GM21367 (cell line): ENCODE data around the gene PDCD10.

Experiments used
- ATAC-seq: cut with Tn5 transposase; IDR thresholded peaks from one replicate; pipeline ENCODE4 v1.9.1; 2021; ENCODE audit not compliant: unreplicated experiment

PDCD10 gene

DNA sequence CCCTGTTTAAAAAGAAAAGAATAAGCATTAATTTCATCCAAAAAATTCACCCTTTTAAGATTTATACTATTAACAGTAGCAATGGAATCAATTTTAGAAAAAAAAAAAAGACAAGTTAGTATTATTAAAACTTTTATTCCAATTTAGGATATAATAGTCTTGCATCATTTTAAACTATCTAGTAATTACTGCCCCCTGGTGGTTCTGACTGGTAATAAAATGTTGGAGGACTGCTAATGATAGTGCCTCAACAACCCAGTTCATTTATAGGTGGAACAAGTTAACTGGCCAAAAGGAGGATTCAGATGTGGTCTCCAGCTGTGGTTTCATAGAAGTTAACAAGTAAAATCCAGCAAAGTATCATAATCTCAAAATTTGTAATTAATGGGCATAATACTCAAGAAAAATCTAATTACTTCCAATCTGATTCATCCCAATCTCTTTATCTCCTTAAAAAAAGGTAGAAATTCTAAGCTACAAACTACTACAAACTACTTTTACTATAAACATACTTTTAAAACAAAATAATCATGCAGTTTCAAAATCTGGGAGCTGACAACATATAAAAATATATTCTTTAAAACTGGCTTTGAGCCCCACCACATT lies 50.2 kb downstream of the PDCD10 start:
- peak; percentile 81 for ATAC-seq

DNA sequence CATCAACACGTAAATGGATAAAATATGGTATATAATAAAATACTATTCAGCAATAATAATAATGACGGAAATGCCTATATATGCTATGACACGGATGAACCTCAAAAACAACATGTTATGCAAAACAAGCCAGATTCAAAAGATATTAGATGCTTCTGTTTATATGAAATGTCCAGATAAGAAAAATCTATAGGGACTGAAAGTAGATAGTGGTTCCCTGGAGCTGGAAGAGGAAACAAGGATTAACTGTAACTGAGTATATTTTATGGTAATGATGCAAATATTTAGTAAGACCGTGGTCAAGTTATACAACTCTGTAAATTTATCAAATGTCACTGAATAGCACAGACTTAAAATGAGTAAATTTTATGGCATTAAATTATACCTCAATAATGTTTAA lies 55.2 kb downstream of the PDCD10 start:
- no peak for ATAC-seq

DNA sequence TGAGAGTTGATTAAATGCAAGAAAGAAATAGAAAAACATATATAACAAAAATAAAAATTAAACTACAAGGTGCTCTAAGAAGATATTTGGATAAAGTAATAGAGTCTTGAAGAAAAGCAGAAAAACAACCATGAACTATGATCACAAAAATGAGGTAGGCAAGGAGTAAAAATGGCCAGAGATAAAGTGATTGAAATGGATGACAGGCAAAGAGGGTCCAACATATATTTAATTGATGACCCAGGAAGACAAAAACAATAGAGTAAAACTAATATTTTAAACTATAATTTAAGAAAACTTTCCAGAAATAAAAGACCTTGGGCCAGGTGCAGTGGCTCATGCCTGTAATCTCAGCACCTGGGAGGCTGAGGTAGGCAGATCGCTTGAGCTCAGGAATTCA lies 58.8 kb downstream of the PDCD10 start:
- ATAC-seq, result no peak

DNA sequence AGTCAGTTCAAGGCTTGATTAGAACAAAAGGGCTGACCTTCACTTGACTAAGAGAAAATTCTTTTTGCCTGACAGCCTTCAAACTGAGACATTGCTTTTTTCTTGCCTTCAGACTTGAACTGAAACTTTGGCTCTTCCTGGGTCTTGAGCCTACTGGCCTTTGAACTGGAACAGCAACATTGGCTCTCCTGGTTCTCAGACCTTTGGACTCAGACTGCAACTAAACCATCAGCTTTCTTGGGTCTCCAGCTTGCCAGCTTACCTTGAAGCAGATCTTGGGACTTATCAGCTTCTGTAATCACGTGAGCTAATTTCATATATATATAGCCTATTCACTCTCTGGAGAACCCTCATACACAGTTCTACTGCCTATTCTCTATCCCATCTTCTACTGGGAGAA lies 61.5 kb downstream of the PDCD10 start:
- ATAC-seq, result no peak

DNA sequence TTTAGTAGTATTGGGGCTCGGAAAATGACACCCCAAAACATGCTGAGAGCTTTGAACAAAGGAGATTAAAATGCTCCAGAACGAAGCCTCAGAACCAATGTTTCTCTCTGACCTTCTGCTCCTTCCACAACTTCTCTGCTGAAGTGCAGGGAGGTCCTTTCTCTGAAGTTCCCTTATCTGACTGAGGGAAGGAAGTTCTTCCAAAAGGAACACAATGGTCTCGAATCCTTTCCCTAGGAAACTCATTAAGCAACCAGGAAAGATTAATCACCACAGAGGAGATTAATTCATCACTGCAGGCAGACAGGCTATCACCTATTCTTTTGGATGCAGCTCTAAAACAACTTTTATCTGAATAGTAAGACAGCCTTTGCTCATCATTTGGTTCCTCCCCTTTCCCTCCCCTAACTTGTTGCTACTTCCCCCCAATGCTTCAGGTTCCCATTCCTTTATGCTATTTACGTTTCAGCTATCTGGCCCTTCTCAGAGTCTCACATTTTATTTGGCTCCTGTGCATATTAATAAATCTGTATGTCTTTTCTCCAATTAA lies 62.7 kb downstream of the PDCD10 start:
- ATAC-seq, result no peak

DNA sequence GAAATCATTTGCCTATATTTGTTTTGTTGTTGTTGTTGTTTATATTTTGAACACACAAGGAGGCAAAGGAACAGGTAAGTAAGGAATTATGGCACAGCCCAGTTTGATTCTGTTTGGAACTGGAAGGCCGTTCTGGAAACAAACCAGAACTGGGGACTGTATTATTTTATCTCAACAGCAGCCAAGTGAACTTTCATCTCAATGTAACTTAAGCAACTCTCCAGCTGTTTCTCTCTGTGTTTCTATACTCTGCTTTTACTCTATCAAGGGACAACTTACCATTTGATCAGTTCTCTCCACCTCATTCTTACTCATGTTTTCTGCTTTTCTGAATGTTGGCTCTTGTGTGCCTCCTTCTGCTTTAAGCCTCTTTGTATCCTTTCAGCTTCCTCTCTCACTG lies 65.0 kb downstream of the PDCD10 start:
- ATAC-seq, result no peak

DNA sequence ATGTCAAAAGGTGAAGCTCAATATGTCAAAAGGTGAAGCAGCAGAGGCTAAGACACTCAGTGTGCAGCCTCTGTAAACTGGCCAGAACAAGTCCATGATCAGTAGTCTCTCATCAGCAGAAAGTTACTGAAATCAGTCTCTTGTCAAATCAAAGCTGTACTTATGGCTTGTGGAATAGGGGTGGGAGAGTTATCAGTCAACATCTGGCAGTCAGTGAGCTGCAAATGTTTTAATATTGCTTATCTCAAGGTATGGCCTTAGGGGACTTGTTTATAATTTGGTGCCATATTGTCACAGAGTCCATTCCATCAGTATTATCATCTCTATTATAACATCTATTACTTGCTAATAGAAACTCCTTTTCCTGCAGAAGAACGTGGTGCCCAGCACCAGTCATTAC lies 66.0 kb downstream of the PDCD10 start:
- no peak for ATAC-seq

DNA sequence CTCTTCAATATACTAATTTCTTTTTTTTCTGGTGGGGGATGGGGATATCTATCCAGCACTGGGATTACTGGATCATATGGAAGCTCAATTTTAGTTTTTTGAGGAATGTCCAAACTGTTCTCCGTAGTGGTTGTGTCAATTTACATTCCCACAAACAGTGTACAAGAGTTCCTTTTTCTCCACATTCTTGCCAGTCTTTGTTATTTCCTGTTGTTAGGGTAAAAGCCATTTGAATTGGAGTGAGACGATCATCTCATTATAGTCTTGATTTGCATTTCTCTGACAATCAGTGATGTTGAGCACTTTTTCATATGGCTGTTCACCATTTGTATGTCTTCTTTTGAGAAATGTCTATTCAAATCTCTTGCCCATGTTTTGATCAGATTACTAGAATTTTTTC lies 68.1 kb downstream of the PDCD10 start:
- no peak for ATAC-seq

DNA sequence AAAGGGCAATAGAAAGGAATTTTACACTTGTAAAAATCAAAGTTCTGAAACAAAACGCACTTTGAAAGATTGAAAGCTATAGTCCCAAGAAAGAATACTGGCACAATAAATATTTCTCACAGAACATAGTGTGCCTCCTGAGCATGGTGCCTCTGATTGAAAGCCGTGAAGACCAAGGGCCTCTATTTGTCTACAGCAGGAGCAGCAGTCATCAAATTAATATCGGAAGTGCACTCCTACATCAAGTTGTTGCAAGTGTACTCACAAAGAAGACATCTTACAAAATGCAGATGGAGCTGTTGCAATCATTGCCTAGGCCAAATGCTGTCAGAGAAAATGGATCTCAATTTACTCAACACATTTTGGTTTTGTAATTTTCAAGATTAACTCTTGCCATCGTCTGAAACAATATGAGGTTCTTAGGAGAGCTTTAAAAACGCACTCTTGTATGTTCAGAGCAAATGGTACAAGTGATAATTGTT lies 71.7 kb downstream of the PDCD10 start:
- ATAC-seq, result no peak

DNA sequence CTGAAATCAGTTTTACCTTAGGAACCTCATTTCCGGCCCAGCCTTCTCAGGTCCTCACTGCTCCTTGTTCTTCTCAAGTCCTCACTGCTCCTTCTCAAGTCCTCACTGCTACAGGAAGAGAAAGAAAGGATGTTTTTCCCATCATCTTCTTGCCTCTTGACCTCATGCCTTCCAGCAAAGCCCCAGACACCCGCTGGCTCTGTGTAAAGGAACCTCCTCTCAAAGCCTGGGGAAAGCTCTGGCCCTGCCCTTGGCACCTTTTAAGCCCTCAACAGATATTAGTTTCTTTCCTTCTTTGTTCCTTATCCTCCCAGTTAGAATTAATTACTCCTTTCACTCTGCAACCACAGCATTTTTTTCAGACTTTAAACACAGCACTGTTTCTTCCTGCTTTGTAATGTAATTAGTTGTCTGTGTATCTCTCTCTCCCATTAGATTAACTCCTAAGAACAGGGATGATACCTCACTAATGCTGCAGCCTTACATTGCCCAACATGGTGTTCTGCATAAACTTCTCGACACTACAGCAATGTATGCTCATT lies 76.9 kb downstream of the PDCD10 start:
- no peak for ATAC-seq

DNA sequence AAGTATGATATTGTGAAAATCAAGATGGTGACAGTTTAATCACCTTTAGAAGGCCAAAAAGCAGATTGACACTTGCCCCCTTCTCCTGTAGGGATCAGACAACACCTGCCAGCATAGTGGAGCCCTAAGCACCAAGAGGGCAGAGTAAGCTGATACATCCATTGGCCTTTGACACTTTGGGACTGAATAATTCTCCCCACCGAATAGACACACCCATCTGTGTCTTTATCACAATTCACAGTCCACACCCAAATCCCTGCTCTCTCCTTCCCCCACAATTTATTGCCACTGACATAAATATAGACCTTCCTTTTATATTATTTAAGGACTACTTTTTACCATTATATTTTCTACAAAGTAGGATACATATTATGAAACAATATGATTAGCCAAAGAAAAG lies 77.9 kb downstream of the PDCD10 start:
- no peak for ATAC-seq

DNA sequence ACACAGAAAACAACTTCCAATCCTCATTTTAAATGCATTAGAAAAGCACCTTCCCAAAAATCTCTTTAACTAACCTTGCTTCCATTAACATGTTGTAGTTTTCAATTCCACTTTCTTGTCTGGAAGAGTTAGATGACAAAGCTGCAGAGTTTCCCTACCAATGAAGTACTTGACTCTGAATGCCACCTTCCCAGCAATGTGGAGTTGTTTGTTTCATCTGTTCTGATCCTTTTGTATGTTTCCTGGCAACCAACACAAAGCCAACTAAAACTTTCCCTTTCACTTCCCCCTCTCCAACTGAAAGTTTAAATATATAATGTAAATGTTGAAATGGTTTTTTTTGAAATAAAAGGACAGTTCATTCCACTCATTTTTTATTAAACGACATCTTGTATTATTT lies 80.9 kb downstream of the PDCD10 start, which contains the start of gene WDR49:
WDR49 (minus strand) TSS at position 183 of the 400 bp plus-strand sequence. CDS start 517 bp downstream, outside the sequence.
- no peak for ATAC-seq

DNA sequence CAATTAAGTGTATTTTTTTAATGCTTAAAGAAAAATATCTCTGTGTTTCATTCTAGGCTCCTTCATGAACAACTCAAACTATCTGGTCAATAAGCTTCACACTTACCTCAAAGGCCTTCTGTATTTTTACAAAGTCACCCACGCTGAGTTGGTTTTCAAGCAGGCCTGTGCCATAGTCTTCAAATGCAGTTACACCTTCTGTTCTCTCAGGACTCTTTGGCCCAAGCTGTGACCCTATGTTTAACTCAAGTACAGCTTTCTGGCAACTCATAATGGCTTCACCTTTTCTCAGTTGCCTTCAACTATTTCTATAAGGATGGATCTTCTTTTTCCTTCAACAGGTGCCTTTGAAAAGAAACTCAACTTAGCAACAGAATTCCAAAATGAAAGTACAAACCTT lies 81.5 kb downstream of the PDCD10 start:
- no peak for ATAC-seq

DNA sequence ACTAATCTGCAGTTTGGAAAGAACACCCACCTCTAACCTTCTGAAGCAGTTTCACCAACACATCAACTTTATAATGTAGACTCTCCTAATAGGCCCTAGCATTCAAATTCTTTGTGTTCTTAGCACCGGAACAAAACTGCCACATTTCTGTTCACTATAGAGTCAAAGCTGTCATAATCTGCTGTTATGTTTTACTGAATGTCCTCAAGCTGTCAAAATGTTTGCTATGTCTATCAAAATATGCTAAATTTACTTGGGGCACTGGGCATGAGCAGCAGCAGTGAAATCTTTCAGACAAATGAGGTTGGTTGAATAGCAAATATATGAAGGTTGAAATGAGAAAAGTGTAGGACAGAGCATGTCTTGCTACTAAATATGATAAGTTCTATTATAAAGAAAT lies 82.9 kb downstream of the PDCD10 start:
- no peak for ATAC-seq

DNA sequence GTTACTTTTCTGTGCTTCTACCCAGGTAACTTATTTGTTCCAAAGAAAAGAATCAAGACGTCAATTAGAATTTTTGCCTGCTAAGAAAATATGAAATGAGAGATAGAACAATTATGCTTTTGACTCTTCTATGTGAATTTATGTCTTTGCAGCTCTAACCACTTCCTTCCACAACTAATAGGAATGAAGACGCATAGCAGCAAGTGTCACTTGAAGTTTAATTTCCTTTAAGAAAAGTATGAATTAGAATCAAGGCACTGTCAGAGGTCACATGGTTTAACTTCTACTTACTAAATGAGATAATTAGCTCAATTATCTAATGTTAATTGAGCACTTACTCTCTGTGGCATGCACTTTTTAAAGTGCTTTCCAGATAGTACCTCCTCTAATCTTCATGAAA lies 84.2 kb downstream of the PDCD10 start:
- no peak for ATAC-seq

DNA sequence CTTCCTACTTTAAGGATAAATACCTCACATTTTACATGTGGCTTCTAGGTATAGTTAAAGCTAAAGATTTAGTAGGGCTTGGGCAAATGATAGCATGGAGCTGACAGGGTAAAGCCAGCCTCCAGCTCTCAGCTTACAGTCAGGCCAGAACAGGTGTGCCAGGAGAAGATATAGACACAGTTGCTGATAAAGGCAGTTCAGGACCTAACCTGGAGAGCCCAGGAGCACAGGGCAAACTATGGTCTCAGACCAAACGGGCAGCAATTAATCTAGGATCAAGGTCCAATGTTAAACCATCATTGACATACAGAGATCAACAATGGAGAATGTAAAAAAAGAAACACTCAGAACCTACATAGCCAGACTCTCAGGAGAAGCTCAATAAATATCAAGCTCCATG lies 84.9 kb downstream of the PDCD10 start:
- no peak for ATAC-seq

DNA sequence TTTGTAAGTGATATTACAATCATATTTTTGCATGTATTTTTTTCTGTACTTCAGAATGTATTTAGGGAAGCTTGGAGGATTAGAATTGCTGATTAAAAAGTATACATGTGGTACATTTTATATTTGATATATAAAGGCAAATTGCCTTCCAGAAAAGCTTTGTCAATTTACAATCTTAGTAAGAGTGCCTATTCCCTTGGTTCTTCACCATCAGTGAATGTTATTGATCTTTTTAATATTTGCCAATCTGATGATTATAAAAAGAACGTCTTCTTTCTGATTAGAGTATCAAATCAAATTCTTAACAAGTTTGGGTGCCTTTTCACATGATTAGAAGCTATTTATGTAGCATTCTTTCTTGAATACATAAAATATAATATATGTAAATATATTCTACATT lies 90.1 kb downstream of the PDCD10 start:
- ATAC-seq, result no peak
